GM11168 (cell line): ENCODE results near the gene SEMA3F.

Experiments
- in situ Hi-C: fragments of 300-500 bp; cut with MboI; formaldehyde crosslinking; loops from one replicate; pipeline ENCODE4 v1.12.0; 2022; ENCODE audit warnings: low sequenced_read_pairs; ENCODE audit not compliant: unreplicated experiment

SEMA3F gene

GRCh38 chr3:50168388-50168787, 13.3 kb downstream of the SEMA3F start:
- in situ Hi-C loops: no loop called here

DNA sequence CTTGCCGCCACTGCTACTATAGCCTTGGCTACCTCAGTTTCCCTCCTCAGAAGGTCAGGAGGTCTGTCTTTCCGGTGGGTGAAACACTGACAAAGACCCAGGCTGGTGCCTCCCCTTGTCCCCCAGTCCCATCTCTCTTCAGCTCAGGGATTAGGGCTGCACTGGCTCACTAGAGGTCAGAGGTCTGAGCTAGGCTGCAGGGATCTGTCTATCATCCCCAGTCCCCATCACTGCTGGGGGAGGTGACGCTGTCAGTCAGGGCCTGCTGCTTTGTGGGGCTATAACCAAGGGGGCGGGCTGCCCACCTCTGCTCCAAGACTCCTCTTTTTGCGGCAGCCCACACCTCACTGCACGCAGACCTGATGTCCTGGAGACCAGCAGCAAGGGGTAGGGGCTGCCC, 13.7 kb downstream of the SEMA3F start:
- in situ Hi-C loops: no loop called here

GRCh38 chr3:50169232-50169832, 14.2 kb downstream of the SEMA3F start:
- in situ Hi-C loops: no loop called here

DNA sequence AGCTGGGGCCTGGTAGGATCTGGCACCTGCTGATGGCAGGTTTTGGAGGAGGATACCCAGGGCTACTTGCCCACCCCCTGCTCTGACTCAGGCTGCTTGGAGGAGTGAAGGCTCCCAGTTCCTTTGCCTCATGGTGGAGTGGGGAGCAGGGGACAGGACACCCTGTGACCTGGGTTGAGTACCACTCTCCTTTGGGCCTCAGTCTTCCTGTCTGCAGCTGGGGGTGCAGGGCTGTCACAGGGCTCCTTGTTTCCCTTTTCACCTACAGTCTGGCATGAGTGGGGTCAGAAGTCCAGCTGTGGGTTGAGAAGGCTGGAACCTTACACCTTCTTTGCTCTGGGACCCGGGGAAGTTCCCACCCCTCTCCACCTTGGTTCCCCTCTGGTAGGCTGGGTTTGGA, 14.7 kb downstream of the SEMA3F start:
- in situ Hi-C loops: no loop called here

GRCh38 chr3:50170689-50171088, 15.6 kb downstream of the SEMA3F start:
- in situ Hi-C loops: no loop called here

DNA sequence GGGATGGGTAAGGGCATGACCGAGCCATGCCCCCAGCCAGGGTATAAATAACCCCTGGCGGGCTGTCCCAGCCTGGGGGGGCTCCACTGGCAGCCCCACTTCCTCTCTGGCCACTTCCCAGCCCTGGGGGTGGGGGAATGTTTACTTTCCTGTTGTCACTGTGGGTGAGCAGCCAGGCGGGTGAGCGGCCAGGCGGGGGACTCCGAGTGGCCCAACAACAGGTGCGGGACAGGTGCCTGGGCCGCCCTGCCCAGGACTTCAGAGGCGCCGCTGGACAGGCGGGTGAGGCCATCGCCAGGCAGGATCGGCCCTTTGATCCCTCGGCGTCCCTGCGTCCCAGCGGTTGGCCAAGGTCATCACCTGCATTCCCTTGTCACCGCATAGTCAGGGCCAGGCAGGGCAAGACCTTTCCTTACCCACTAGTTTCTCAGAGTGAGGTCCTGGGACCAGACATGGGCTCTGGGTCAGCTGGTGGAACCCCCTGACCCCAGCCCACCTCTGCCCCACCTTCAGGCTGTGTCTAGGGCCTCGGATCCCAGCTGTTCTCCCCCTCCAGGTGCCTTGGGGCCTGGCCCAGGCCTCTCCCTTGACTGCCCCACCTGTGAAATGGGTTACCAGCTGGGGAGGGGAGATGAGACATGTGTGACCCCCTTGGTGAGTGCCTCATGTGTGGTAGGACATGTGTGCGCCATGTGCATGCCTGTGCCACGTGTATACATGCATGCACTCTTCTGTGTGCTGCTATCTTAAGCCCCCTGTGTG, 16.6 kb downstream of the SEMA3F start:
- in situ Hi-C loops: no loop called here

DNA sequence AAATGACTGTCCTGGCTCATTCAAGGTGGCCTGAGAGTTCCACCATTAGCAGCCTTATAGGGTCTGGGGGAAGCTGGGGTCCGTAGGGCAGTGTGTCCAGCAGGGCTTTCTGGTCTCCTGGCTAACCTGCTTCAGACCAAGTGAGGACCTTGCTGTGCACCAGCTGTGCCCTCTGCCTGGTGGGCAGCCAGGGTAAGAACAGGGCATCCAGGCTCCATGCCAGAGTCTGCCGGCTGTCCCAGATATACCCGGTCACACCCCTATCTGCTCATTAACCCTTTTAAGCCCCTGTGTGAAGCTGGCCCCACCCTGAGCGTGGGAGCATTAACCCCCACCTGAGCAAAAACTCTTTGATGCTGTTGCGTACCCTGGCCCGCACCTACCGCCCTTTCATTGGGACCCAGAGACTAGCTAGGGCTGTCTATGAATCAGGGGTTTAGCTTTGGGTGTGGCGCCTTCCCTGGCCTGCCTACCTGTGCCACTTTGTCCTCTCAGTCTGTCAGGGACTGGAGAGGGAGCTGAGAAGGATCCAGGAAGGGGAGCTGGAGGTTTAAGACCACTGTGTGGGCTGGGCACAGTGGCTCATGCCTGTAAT, 17.6 kb downstream of the SEMA3F start:
- in situ Hi-C loops: no loop called here

GRCh38 chr3:50173685-50174516, 18.8 kb downstream of the SEMA3F start:
- in situ Hi-C loops: no loop called here

DNA sequence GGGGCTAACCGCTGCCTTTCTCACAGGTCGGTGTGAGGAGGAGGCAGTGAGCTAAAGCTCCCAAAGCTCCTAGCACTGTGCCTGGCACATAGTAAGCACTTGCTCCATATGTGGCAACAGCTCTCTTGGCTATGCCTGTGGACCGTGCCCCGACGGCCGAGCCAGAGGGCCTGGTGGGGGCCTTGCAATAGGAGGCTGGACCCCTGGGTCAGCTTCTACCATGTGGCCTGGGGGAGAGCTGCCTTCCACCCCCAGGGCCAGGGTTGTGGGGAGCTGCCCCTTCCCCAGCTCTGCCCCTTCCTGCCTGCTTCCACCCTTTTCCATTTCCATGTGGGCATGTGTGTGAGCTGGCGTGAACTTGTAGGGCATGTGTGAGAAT, 19.4 kb downstream of the SEMA3F start:
- in situ Hi-C loops: no loop called here

- in situ Hi-C loops: no loop called here
These were observed 19.9 kb downstream of the SEMA3F start for GRCh38 chr3:50174947-50175524.

DNA sequence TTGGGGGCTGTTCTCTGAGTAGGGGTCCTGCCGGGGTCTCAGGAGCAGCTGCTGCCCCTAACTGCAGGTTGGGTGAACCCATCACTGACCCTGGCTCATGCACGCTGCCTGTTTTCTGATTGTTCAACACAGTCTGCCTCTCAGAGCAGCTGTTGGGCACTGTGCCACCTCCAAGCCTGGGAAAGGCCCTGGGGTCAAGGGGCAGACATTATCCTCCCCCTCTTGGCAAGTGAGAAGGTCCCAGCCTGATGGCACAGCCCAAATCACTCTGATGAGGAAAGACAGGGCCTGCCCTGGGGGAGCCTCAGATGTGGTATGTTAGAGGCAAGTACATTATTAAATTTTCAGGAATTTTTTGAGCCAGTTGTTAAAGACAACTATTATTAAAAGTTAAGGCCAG, 22.2 kb downstream of the SEMA3F start:
- in situ Hi-C loops: no loop called here

GRCh38 chr3:50179710-50180109, 24.6 kb downstream of the SEMA3F start:
- in situ Hi-C loops: no loop called here

GRCh38 chr3:50181985-50182384, 26.9 kb downstream of the SEMA3F start:
- in situ Hi-C loops: no loop called here

DNA sequence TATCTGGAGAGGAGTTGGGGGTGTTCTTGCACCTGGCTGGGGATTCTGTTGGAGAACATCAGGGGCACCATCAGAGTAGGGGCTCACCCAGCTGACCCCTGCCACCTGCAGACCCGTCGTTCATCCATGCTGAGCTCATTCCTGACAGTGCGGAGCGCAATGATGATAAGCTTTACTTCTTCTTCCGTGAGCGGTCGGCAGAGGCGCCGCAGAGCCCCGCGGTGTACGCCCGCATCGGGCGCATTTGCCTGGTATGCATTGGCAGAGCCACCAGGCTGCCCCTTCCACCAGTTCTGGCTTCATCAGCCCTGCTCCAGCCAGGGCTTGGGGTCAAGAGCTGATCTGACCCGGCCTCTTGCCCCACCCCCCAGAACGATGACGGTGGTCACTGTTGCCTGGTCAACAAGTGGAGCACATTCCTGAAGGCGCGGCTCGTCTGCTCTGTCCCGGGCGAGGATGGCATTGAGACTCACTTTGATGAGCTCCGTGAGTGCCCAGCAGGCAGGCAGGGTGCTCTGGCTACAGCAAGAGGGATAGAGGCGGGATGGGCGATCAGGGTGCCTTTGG, 27.5 kb downstream of the SEMA3F start:
- in situ Hi-C loops: no loop called here

- in situ Hi-C loops: no loop called here
These were observed 28.6 kb downstream of the SEMA3F start for GRCh38 chr3:50183755-50184154.

- in situ Hi-C loops: no loop called here
These were observed 29.3 kb downstream of the SEMA3F start for GRCh38 chr3:50184242-50184978.

- in situ Hi-C loops: no loop called here
These were observed 30.1 kb downstream of the SEMA3F start for GRCh38 chr3:50185230-50185629.

- in situ Hi-C loops: no loop called here
These were observed 31.0 kb downstream of the SEMA3F start for GRCh38 chr3:50186096-50186495.

GRCh38 chr3:50187750-50188149, 32.6 kb downstream of the SEMA3F start:
- in situ Hi-C loops: no loop called here

GRCh38 chr3:50189274-50189673, 34.1 kb downstream of the SEMA3F start:
- in situ Hi-C loops: no loop called here
